Left colon (tissue), 2 donors: Measurements from ENCODE around the gene DOCK3. TPM values are rescaled to one million over a fixed set of nuclear protein-coding genes. Genes with fewer than 3 reads are reported as not detected.
"Not testable (repeated sequence)": the region's sequence is repeated elsewhere in the genome, so short reads cannot be mapped to it uniquely, and the experiment has no call there.

Experiments used
- ATAC-seq: fragments of 200-7000 bp; cut with Tn5 transposase; one replicate; pipeline ENCODE4 v1.9.1; 2020; ENCODE audit warnings: mild to moderate bottlenecking, moderate library complexity
- DNase-seq, 2 donors: peaks; one replicate each; pipeline ENCODE4 v3.0.0-alpha.2; 2020
- intact Hi-C, 2 donors: fragments of 100-400 bp; cut with DNase I in 1 of 2; cut with micrococcal nuclease in 1 of 2; formaldehyde crosslinking; loops; one replicate each; pipeline versions ENCODE4 v1.11.2 to v1.14.0; 2022; cut with DNase I, micrococcal nuclease
- total RNA-seq, 2 donors: library from RNA; stranded (reverse); fragmentation: NEBNext Ultra II Directional; extraction: Animal tissue kit (Norgen Biotek cat#: 25700); gene quantifications; one replicate each; pipeline ENCODE4 v1.2.1, GENCODE V29; 2021
- donor health status: DM: no; HTN: no; CAD: no.
- donor health status: DM: yes; HTN: yes; CAD: no.

Gene DOCK3
- total RNA-seq, 2 donors from 2014 or later = 0.09 to 0.34 TPM

DNA sequence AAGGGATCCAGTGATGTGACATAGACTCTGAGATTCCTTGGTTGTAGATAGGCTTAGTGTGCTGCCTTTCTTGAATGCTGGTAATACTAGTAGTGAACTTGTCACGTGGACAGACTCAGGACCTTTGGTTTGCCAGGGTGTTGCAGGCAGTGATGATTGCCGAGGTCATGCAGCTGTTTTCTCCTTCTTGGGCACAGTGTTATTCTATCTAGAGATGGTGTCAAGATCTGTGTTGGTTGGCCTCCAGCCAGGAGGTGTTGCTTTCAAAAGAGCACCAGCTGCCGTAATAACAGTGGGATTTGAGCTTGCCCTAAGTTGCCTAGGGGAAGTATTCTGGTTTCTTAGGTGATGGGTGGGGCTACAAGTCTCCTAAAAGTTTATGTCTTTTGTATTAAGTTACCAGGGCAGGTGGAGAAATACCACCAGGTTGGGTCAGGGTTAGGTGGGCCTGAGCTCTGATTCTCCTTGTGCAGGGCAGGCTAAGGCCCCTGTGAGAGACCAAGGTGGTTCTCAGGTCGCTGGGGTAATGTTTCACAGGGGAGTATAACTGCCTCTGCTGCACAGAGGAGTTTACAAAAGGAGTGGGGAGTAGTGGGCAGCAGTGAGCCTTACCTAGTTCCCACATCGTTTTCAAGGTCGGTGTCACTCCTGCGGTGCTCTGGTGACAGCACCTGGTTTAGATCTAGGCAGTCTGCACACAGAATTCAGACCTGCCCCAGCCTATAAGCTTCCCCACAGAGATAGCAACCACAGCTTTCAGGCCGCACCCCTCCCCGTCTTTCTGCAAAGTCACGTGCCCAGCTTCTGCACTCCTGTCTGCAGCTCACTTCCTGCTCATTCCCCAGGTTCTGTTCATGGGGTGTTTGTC lies 350.3 kb downstream of the DOCK3 start:
- DNase-seq = peak; percentile 57 to 59
- ATAC-seq = peak; percentile 100
- intact Hi-C loops = no loop called here

GRCh38 chr3:51031666-51032065 lies 356.9 kb downstream of the DOCK3 start:
- intact Hi-C loops = no loop called here
- DNase-seq = no peak
- no peak for ATAC-seq

DNA sequence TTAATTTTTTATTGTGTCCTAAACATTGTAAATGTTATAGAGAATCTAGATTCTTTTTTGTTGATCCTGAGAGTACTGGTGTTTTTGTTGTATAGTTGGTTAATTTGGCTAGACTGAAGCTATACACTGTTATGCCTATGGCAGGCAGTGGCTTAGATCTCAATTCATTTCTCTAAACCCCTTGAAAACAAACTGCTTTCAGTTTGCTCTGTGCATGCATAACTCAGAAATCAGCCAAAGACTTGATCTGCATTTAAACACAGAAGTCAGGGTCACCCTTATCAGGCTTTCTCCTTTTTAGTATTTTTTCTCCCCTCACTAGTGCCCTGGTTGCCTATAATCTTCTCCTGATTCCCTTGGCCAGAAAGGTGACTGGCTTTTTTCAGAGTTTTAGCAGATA lies 360.9 kb downstream of the DOCK3 start:
- intact Hi-C loops = no loop called here
- ATAC-seq (no peak), DNase-seq (no peak)

DNA sequence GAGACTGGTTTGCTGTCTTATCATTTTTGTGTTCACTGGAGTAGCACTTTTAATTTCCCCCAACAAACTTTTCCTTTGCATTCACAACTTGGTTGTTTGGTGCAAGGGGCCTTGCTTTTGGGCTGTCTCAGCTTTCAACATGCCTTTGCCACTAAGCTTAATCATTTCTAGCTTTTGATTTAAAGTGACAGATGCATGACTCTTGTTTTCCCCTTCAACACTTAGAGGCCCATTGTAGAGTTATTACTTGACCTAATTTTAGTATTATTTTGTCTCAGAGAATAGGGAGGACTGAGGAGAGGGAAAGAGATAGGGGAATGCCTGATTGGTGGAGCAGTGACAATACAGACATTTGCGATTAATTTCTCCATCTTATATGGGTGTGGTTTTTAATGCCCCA lies 370.3 kb downstream of the DOCK3 start:
- no peak for DNase-seq
- intact Hi-C loops = no loop called here
- no peak for ATAC-seq

- no peak for DNase-seq
- intact Hi-C loops = no loop called here
- ATAC-seq = no peak
Measured at GRCh38 chr3:51052562-51052961, 377.8 kb downstream of the DOCK3 start.

DNA sequence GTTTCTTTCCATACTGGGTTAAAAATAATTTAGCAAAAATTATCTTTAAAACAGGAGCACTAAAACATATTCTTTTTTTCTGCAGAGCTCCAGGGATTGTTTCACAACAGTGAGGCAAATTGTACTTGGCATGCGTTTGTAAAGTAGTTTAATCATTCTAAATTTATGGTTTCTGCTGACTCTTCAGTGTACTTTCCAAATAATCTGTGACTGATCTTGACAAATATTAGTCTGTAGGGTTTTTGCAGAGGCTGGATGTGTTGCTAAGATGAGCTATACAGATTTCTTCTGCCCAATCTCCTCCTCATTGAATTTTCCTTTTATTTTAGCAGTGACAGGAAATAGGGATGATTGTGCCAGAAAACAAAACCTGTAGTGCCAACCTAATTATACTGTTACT lies 382.4 kb downstream of the DOCK3 start:
- DNase-seq = no peak
- ATAC-seq = no peak
- intact Hi-C loops = no loop called here

GRCh38 chr3:51063053-51063452 lies 388.3 kb downstream of the DOCK3 start:
- DNase-seq (no peak), ATAC-seq (no peak)
- intact Hi-C loops = no loop called here

DNA sequence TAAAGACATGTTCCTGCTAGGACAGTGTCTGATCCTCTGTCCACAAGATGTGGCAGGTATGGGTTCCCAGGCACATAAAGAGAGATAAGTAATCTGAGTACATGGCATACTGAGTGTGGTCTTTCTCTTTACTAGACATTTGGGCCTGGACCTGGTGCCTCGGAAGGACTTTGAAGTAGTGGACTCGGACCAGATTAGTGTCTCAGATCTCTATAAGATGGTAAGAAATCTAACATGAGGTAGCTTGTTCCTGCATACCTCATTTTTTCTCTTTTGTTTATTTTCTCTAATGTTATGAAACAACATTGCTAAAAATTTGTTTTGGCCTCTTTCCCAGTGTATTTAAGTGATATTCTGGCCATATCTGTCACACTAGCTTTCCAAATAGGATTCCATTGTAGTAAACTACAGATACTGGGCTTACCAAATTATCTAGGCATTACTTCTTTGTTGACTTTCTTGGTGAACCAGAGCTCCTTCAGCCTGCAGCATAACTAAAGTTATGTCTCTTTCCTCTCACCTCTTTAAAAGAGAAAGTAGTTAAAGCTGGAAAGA lies 400.6 kb downstream of the DOCK3 start:
- intact Hi-C loops = no loop called here
- no peak for ATAC-seq
- DNase-seq = no peak

GRCh38 chr3:51082363-51082762 lies 407.6 kb downstream of the DOCK3 start:
- DNase-seq (no peak), ATAC-seq (no peak)
- intact Hi-C loops = no loop called here

GRCh38 chr3:51083490-51083889 lies 408.8 kb downstream of the DOCK3 start:
- no peak for DNase-seq
- intact Hi-C loops = no loop called here
- no peak for ATAC-seq

- DNase-seq, intact Hi-C loops, ATAC-seq: not testable (repeated sequence)
Measured at GRCh38 chr3:51092141-51092540, 417.4 kb downstream of the DOCK3 start.

GRCh38 chr3:51094838-51095237 lies 420.1 kb downstream of the DOCK3 start:
- ATAC-seq, DNase-seq, intact Hi-C loops: not testable (repeated sequence)

DNA sequence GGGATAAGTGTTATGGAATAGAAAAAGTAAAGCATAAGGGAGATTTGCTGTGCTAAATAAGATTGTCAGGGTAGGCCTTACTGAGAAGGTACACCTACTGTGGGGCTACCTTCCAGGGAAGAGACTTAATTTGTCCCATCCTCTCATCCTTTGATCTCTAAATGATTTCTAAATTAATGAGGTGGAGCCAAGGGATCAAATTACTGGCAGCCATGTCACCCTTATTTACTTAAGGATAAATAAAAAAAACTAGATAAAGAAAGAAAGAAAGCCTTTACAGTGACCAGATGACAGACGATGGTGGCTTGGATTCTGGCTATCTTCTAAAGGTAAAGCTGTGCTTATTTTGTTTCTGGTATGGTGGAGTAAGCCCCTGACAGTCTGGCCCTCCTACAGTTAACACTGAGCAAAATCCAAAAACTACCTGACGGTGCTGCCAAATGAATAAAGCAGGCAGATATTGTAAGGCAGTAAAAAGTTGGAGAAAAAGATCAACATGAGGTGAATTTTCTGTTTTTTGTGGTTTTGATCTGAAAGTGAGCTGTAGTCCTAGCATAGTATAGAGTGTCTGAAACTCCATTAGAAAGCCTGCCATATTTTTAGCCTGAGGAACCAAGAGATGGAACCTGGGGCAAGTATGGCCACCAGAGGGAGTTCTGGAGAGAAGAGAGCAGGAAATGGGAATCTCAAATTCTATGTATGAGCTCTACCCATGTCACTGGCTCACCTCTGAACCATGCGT lies 425.2 kb downstream of the DOCK3 start:
- peak; percentile 92 for ATAC-seq
- peak in 1 of 2 donors; percentile 63 for DNase-seq
- intact Hi-C loops = no loop called here

DNA sequence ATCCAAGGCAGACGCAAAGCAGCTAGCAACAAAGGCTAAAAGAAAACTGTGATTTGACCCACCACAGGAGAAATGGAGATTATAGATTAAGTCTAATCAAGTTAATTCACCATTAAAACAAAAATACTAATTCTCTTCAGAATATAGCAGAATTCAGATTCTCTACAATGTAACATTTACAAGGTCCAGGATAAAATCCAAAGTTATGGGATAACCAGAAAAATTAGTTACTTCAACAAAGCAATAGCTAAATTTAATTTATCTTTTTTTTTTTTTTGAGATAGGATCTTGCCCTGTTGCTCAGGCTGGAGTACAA lies 425.8 kb downstream of the DOCK3 start:
- intact Hi-C loops = no loop called here
- DNase-seq (no peak), ATAC-seq (no peak)

DNA sequence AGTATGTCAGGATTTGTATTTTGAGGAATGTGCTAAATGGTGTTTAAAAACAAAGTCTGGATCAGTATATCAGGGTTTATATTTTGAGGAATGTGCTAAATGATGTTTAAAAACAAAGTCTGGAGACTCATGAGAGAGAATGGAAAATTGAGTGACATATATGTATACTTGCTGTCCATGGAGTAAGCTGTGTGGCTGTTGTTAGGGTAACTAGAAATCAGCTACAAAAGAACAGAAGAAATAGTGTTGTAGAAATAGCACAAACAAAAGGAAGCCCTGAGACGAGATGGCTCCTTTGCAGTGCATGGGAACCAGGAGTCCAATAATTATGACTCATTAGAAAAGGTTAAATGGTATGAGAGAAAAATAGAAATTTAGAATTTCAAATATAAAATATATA lies 427.7 kb downstream of the DOCK3 start:
- intact Hi-C loops = no loop called here
- ATAC-seq = no peak
- no peak for DNase-seq

DNA sequence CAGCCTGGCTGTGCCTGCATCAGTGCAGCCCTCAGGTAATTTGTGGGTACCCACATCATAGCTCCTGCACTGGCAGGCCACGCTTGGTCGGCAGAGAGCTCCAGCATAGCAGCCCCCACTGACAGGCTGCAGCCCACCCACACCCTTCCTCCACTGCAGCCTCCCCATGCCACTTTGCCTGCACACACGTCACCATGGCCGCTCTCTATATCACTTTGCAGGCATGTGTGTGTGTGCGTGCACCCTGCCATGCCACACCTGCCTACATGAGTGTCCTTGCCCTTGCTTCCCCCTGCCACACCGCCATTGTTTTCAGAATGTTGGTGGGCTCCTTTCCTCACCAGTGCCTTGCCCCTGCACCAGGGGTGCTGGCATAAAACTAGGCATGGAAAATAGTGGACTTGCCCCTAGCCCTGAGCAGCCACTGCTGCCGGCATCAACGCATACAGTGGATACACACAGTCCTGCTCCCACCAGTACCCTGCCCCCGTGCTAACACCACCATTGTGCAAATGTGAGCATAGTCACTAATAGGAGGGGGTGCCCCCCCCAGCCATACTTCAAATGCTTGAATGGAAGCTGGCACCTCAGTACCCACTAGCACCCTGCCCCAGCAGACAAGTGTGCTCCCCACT lies 431.6 kb downstream of the DOCK3 start:
- DNase-seq (no peak), ATAC-seq (no peak)
- intact Hi-C loops = no loop called here

GRCh38 chr3:51110586-51110985 lies 435.9 kb downstream of the DOCK3 start:
- no peak for ATAC-seq
- intact Hi-C loops = no loop called here

GRCh38 chr3:51122944-51123343 lies 448.2 kb downstream of the DOCK3 start:
- ATAC-seq (no peak), DNase-seq (no peak)
- intact Hi-C loops = no loop called here

More at GRCh38 chr3:51110586-51110985, 435.9 kb downstream of the DOCK3 start:
- no peak for DNase-seq

DNA sequence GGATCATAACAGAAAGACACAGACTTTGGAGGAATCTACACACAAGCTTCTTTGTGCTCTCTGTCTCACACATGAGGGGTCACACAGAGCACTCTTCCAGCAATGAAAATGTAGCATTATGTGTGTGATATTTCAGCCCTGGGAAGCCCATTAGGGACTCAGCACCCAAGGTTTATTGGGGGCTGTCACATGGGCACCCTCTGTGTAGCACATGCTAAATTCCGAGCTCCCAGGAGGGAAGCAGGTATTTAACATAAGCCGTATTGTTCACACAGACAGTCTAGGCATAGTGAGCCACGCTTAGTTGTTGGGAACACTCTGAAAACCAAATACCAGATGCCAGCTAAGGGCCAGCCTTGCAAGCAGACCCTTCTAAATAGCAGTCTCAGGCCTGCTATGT lies 448.8 kb downstream of the DOCK3 start:
- intact Hi-C loops = no loop called here
- DNase-seq (no peak), ATAC-seq (no peak)

- intact Hi-C loops, DNase-seq, ATAC-seq: not testable (repeated sequence)
Measured at GRCh38 chr3:51131607-51132006, 456.9 kb downstream of the DOCK3 start.
